Measurements from ENCODE around the gene CSNK2B. TPM values are rescaled to one million over a fixed set of nuclear protein-coding genes. Genes with fewer than 3 reads are reported as not detected.

CSNK2B gene
- total and polyA plus RNA-seq, 9 of the 15 experiments (the other 6 are each of a cell fraction or from before 2014, with no cell fraction given) = 120 to 1,126 (median 529) TPM

DNA sequence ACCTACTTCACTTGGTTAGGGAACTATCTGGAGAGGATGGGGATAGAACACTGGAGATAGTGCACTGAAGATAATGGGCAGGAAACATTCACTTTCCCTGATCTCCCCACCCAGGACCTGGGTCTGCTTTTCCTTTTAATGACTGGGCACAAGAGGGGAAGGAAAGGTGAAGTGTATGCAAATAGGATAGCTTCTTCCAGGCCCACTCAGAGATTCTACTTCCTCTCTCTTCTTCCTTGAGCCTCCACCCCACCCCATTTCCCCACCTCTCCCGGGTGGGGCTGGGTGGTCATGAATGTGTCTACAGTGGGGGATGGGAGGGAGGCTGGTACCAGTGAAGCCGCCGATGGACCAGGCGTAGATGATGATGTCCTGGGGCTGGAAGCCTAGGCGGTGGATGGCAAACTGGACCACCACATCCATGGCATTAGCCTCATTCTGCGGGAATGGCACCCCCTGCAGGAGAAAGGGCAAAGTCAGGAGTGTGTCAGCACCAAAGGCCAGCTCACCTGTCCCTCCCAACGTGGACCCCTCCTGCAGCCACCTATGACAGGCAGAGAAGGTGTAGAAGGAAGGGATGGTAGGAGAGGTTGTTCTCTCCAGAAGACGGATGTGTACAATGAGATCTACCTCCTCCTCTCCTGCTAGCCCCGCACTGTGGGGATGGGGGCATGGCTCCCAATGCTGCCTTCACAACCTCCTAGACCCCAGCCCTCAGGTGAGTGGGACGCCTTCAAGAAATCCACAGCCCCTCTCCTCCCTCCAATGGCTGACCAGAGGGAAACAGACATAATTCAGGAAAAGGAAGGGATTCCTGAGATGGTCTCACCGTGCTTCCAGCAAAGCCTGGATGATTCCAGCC, 23.6 kb downstream of the CSNK2B start (continued):
- TF ChIP-seq HDAC3 (IDR thresholded peaks at IDR 0.05; ENCODE audit: borderline replicate concordance, partially characterized antibody) (no peak), ZBED1 (IDR thresholded peaks at IDR 0.05) (no peak), ILK (tag; IDR thresholded peaks at IDR 0.05; ENCODE audit: borderline replicate concordance, low read depth) (no peak), ZNF695 (CRISPR knock-in tag; IDR thresholded peaks at IDR 0.05) (no peak), JUN (IDR thresholded peaks at IDR 0.05; ENCODE audit: borderline replicate concordance, low read depth, low read length) (no peak), JUN (CRISPR knock-in tag; IDR thresholded peaks at IDR 0.05; ENCODE audit: borderline replicate concordance) (no peak), ATF7 (IDR thresholded peaks at IDR 0.05) (no peak), GTF2E2 (tag; IDR thresholded peaks at IDR 0.05) (no peak), SREBF2 (CRISPR knock-in tag; IDR thresholded peaks at IDR 0.05) (no peak), TCF7L2 (IDR thresholded peaks at IDR 0.05; ENCODE audit: low read depth, low read length) (no peak), TAF15 (IDR thresholded peaks at IDR 0.05; ENCODE audit: low read depth, low read length) (no peak), HMGN3 (IDR thresholded peaks at IDR 0.05; ENCODE audit: borderline replicate concordance, extremely low read depth, insufficient read length, low read depth, low read length) (no peak), ZNF197 (CRISPR knock-in tag; IDR thresholded peaks at IDR 0.05; ENCODE audit: low read depth) (no peak), TEAD1 (CRISPR knock-in tag; IDR thresholded peaks at IDR 0.05) (peak in 1 of 2 experiments; percentile 50; a peak in 1 of 4 replicates), RUNX1 (IDR thresholded peaks at IDR 0.05; ENCODE audit: low read depth) (peak; percentile 45; the same call in 1 of the 2 replicates), ZNF436 (CRISPR knock-in tag; IDR thresholded peaks at IDR 0.05) (no peak), TAF9B (IDR thresholded peaks at IDR 0.05; ENCODE audit: partially characterized antibody) (no peak), ZC3H11A (IDR thresholded peaks at IDR 0.05; ENCODE audit: low read depth, low read length) (peak; percentile 66; the same call in 1 of the 2 replicates), NCOR1 (IDR thresholded peaks at IDR 0.05) (no peak), NELFE (IDR thresholded peaks at IDR 0.05; ENCODE audit: insufficient read depth, insufficient read length) (no peak), ARID1B (IDR thresholded peaks at IDR 0.05) (no peak), ZNF764 (CRISPR knock-in tag; IDR thresholded peaks at IDR 0.05; ENCODE audit: low read depth) (no peak), EHMT2 (IDR thresholded peaks at IDR 0.05) (no peak)
- TF ChIP-seq, protein P1, sequence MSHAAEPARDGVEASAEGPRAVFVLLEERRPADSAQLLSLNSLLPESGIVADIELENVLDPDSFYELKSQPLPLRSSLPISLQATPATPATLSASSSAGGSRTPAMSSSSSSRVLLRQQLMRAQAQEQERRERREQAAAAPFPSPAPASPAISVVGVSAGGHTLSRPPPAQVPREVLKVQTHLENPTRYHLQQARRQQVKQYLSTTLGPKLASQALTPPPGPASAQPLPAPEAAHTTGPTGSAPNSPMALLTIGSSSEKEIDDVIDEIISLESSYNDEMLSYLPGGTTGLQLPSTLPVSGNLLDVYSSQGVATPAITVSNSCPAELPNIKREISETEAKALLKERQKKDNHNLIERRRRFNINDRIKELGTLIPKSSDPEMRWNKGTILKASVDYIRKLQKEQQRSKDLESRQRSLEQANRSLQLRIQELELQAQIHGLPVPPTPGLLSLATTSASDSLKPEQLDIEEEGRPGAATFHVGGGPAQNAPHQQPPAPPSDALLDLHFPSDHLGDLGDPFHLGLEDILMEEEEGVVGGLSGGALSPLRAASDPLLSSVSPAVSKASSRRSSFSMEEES (CRISPR knock-in tag; IDR thresholded peaks at IDR 0.05) = no peak
- TF ChIP-seq, protein P2, sequence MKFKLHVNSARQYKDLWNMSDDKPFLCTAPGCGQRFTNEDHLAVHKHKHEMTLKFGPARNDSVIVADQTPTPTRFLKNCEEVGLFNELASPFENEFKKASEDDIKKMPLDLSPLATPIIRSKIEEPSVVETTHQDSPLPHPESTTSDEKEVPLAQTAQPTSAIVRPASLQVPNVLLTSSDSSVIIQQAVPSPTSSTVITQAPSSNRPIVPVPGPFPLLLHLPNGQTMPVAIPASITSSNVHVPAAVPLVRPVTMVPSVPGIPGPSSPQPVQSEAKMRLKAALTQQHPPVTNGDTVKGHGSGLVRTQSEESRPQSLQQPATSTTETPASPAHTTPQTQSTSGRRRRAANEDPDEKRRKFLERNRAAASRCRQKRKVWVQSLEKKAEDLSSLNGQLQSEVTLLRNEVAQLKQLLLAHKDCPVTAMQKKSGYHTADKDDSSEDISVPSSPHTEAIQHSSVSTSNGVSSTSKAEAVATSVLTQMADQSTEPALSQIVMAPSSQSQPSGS (CRISPR knock-in tag; IDR thresholded peaks at IDR 0.05) = no peak
- TF ChIP-seq, protein P3, sequence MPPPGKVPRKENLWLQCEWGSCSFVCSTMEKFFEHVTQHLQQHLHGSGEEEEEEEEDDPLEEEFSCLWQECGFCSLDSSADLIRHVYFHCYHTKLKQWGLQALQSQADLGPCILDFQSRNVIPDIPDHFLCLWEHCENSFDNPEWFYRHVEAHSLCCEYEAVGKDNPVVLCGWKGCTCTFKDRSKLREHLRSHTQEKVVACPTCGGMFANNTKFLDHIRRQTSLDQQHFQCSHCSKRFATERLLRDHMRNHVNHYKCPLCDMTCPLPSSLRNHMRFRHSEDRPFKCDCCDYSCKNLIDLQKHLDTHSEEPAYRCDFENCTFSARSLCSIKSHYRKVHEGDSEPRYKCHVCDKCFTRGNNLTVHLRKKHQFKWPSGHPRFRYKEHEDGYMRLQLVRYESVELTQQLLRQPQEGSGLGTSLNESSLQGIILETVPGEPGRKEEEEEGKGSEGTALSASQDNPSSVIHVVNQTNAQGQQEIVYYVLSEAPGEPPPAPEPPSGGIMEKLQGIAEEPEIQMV (tag; conservative IDR thresholded peaks at IDR 0.05; ENCODE audit: low read depth) = no peak
